Glomerular endothelial cell (primary cell): ENCODE results near the gene HLA-DOA. TPM values are rescaled to one million over a fixed set of nuclear protein-coding genes. Genes with fewer than 3 reads are reported as not detected.

ENCODE experiments used
- DNase-seq: peaks from one replicate; pipeline ENCODE4 v3.0.0-alpha.2; 2011; ENCODE audit warnings: low read depth, low spot score; ENCODE audit errors: extremely low read depth
- total RNA-seq: library from RNA; depleted of rRNA; stranded (reverse); fragments of >200 nt; gene quantifications from 2 replicates; pipeline ENCODE4 v1.2.3, GENCODE V29; 2015

HLA-DOA gene
- total RNA-seq, 1 donor from 2014 or later, result not detected

GRCh38 chr6:32980488-32981038 lies 28.8 kb downstream of the HLA-DOA start:
- DNase-seq, result no peak

- no peak for DNase-seq
These were observed 29.5 kb downstream of the HLA-DOA start for GRCh38 chr6:32979720-32980487.

GRCh38 chr6:32977953-32978324 lies 31.5 kb downstream of the HLA-DOA start:
- DNase-seq, result no peak

- DNase-seq, result no peak
These were observed 32.0 kb downstream of the HLA-DOA start for GRCh38 chr6:32977272-32977952.

GRCh38 chr6:32976334-32977069 lies 32.9 kb downstream of the HLA-DOA start:
- no peak for DNase-seq

GRCh38 chr6:32975886-32976285 lies 33.5 kb downstream of the HLA-DOA start:
- DNase-seq, result no peak

GRCh38 chr6:32974541-32975308 lies 34.7 kb downstream of the HLA-DOA start:
- no peak for DNase-seq

- no peak for DNase-seq
These were observed 35.4 kb downstream of the HLA-DOA start for GRCh38 chr6:32974016-32974333.

GRCh38 chr6:32973144-32974015 lies 36.0 kb downstream of the HLA-DOA start:
- no peak for DNase-seq

GRCh38 chr6:32972353-32973143 lies 36.8 kb downstream of the HLA-DOA start:
- no peak for DNase-seq

GRCh38 chr6:32971581-32972352 lies 37.6 kb downstream of the HLA-DOA start:
- DNase-seq, result peak; percentile 99

- no peak for DNase-seq
These were observed 38.2 kb downstream of the HLA-DOA start for GRCh38 chr6:32971242-32971580.

GRCh38 chr6:32970413-32971241 lies 38.8 kb downstream of the HLA-DOA start:
- no peak for DNase-seq

- DNase-seq, result no peak
These were observed 39.5 kb downstream of the HLA-DOA start for GRCh38 chr6:32969685-32970412.

- no peak for DNase-seq
These were observed 40.3 kb downstream of the HLA-DOA start for GRCh38 chr6:32968867-32969684.
